Smooth muscle cell (in vitro differentiated cells): ENCODE results near the gene ADD2. TPM values are rescaled to one million over a fixed set of nuclear protein-coding genes. Genes with fewer than 3 reads are reported as not detected.

ENCODE experiments used
- DNase-seq: peaks from one replicate; lab custom pipeline; 2025; ENCODE audit not compliant: unreplicated experiment; lab: John Stamatoyannopoulos, UW
- H2AFZ ChIP-seq: fragments of 200-600 bp; sonication (generic); 2 replicates; pipeline ENCODE4 v1.6.0; 2016; ENCODE audit warnings: antibody characterized with exemption, low read depth, mild to moderate bottlenecking
- H3F3A ChIP-seq: fragments of 200-600 bp; sonication (generic); 2 replicates; pipeline ENCODE4 v1.6.0; 2017; ENCODE audit warnings: antibody characterized with exemption, low read depth
- H3K27ac ChIP-seq: fragments of 200-600 bp; sonication (generic); 2 replicates; pipeline ENCODE4 v1.5.1; 2016; ENCODE audit warnings: low read depth, mild to moderate bottlenecking
- H3K27me3 ChIP-seq: fragments of 200-600 bp; sonication (generic); 2 replicates; pipeline ENCODE4 v1.6.1; 2016; ENCODE audit warnings: low read depth, mild to moderate bottlenecking
- H3K36me3 ChIP-seq: fragments of 200-600 bp; sonication (generic); 2 replicates; pipeline ENCODE4 v1.5.1; 2016; ENCODE audit warnings: low read depth
- H3K4me1 ChIP-seq: fragments of 200-600 bp; sonication (generic); 2 replicates; pipeline ENCODE4 v1.5.1; 2016; ENCODE audit warnings: low read depth
- H3K4me2 ChIP-seq: fragments of 200-600 bp; sonication (generic); 2 replicates; pipeline ENCODE4 v1.6.0; 2016; ENCODE audit warnings: mild to moderate bottlenecking
- H3K4me3 ChIP-seq: fragments of 200-600 bp; sonication (generic); 2 replicates; pipeline ENCODE4 v1.5.1; 2016; ENCODE audit warnings: mild to moderate bottlenecking
- H3K79me2 ChIP-seq: fragments of 200-600 bp; sonication (generic); 2 replicates; pipeline ENCODE4 v1.6.0; 2016; ENCODE audit warnings: low read depth, mild to moderate bottlenecking
- H3K9ac ChIP-seq: fragments of 200-600 bp; sonication (generic); 2 replicates; pipeline ENCODE4 v1.6.0; 2016; ENCODE audit warnings: low read depth
- H3K9me3 ChIP-seq: fragments of 200-600 bp; sonication (generic); replicated peaks from 2 replicates; pipeline ENCODE4 v1.5.1; 2016; ENCODE audit warnings: low read depth
- H4K20me1 ChIP-seq: fragments of 200-600 bp; sonication (generic); 2 replicates; pipeline ENCODE4 v1.6.0; 2016; ENCODE audit warnings: low read depth
- CTCF ChIP-seq: fragments of 200-600 bp; sonication (generic); IDR thresholded peaks from 2 replicates; pipeline ENCODE4 v1.5.1; 2017; ENCODE audit warnings: borderline replicate concordance, mild to moderate bottlenecking, antibody characterized with exemption; ENCODE audit not compliant: insufficient read depth, poor library complexity, severe bottlenecking
- WGBS: methylation state at CpG from one replicate; pipeline ENCODE4 v1.1.7; 2016; ENCODE audit warnings: low lambda C conversion rate; 5-methylcytosine and 5-hydroxymethylcytosine counted together
- polyA plus RNA-seq: library from polyadenylated mRNA; unstranded; fragments of >200 nt; fragmentation: Nextera tagmentation; extraction: Ambion mirVana; gene quantifications from 2 replicates; pipeline ENCODE4 v1.2.1, GENCODE V29; 2016
- total RNA-seq: library from RNA; depleted of rRNA; stranded (reverse); fragments of >200 nt; gene quantifications from 2 replicates; pipeline ENCODE4 v1.2.3, GENCODE V29; 2014

The ADD2 gene
- total and polyA plus RNA-seq, 2 experiments from 2014 or later: 4.3 to 7.1 TPM

GRCh38 chr2:70808983-70809958 is 41.3 kb upstream of the ADD2 start:
- H3K4me1 ChIP-seq: no peaks in the 10 kb centered on the region
- H2AFZ ChIP-seq: no peak overlapping the region
- H3K36me3 ChIP-seq: no peaks in the 10 kb centered on the region
- no peaks in the 10 kb centered on the region for H3K79me2 ChIP-seq
- H3K9me3 ChIP-seq: no peaks in the 10 kb centered on the region
- H3K27me3 ChIP-seq: peaks cover 45% of the 10 kb centered on the region
- H4K20me1 ChIP-seq: no peaks in the 10 kb centered on the region
- H3K9ac ChIP-seq: no peak overlapping the region
- WGBS: 93% methylated on average over 11 of the region's 12 CpGs
- H3F3A ChIP-seq: no peaks in the 10 kb centered on the region
- no peak overlapping the region for H3K27ac ChIP-seq
- no peak overlapping the region for H3K4me2 ChIP-seq
- TF ChIP-seq CTCF: no peak
- no peak for DNase-seq
- H3K4me3 ChIP-seq: no peak overlapping the region

GRCh38 chr2:70807828-70808118 is 39.8 kb upstream of the ADD2 start:
- H3F3A ChIP-seq: no peaks in the 10 kb centered on the region
- no peak overlapping the region for H3K4me3 ChIP-seq
- H3K27me3 ChIP-seq: peaks cover 41% of the 10 kb centered on the region
- no peak overlapping the region for H3K9ac ChIP-seq
- no peaks in the 10 kb centered on the region for H3K9me3 ChIP-seq
- no peak overlapping the region for H3K27ac ChIP-seq
- no peak for DNase-seq
- H3K36me3 ChIP-seq: no peaks in the 10 kb centered on the region
- no peak overlapping the region for H3K4me2 ChIP-seq
- TF ChIP-seq CTCF: no peak
- no peaks in the 10 kb centered on the region for H3K4me1 ChIP-seq
- no peak overlapping the region for H2AFZ ChIP-seq
- 88% methylated on average over 4 of the region's 4 CpGs for WGBS
- no peaks in the 10 kb centered on the region for H4K20me1 ChIP-seq
- H3K79me2 ChIP-seq: no peaks in the 10 kb centered on the region

GRCh38 chr2:70807102-70807827 is 39.3 kb upstream of the ADD2 start:
- Histone ChIP-seq H3K9ac (no peak overlapping the region), H3K79me2 (no peaks in the 10 kb centered on the region), H3K9me3 (no peaks in the 10 kb centered on the region), H3F3A (no peaks in the 10 kb centered on the region), H3K36me3 (no peaks in the 10 kb centered on the region), H3K4me1 (no peaks in the 10 kb centered on the region), H4K20me1 (no peaks in the 10 kb centered on the region), H3K4me2 (no peak overlapping the region), H2AFZ (no peak overlapping the region), H3K27me3 (peaks cover 37% of the 10 kb centered on the region), H3K4me3 (no peak overlapping the region), H3K27ac (no peak overlapping the region)
- 93% methylated on average over 6 of the region's 6 CpGs for WGBS
- no peak for TF ChIP-seq CTCF
- DNase-seq: no peak
